Measurements from ENCODE around the gene GBX2.

GBX2 gene

DNA sequence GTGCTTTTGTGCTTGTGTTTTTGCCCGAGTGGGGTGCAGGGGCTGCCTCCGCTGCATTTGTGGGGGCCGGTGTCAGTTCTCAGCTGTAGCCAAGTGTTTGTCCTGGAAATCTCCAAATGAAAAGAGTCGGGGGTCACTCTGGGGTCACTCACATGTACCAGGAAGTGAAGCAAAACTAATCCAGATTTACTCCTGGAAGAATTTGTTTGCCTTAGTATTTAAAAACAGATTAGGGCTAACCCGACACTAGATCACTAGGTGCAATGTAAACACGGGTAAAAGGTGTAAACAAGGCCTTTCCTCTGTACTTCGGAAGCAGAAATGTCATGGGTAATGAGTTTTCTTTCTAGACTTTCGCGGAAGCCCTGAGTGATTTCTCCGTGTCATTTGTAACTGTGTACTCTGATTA is 50.3 kb downstream of the GBX2 start:
- ATAC-seq (no peak), DNase-seq (no peak)

DNA sequence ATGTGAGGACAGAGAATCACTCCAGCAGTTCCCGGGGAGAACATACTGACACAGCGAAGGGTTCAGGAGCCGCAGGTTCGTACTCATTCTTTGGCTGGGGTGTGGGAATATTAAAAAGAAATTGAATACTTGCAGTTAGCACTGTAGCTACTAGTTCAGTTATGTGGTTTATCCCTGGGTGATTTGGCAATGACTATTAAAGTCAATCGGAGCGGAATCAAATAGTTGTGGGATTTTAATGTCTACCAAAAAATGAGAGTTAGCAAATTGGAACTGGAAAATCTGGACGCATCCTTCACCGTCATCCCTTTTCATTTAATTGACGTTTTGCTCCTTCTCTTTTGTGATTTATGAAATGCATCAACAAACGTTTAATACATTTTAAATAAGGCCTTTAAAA is 50.8 kb downstream of the GBX2 start:
- no peak for DNase-seq
- ATAC-seq: no peak
